GM21515 (cell line): ENCODE results near the gene ZNF226.
A peak's percentile ranks its signal among the peaks of the same experiment; 100 is the strongest.
"Not testable (repeated sequence)": the region's sequence is repeated elsewhere in the genome, so short reads cannot be mapped to it uniquely, and the experiment has no call there.

Source experiments
- ATAC-seq: cut with Tn5 transposase; IDR thresholded peaks from one replicate; pipeline ENCODE4 v1.9.1; 2021; ENCODE audit not compliant: unreplicated experiment

ZNF226 gene

DNA sequence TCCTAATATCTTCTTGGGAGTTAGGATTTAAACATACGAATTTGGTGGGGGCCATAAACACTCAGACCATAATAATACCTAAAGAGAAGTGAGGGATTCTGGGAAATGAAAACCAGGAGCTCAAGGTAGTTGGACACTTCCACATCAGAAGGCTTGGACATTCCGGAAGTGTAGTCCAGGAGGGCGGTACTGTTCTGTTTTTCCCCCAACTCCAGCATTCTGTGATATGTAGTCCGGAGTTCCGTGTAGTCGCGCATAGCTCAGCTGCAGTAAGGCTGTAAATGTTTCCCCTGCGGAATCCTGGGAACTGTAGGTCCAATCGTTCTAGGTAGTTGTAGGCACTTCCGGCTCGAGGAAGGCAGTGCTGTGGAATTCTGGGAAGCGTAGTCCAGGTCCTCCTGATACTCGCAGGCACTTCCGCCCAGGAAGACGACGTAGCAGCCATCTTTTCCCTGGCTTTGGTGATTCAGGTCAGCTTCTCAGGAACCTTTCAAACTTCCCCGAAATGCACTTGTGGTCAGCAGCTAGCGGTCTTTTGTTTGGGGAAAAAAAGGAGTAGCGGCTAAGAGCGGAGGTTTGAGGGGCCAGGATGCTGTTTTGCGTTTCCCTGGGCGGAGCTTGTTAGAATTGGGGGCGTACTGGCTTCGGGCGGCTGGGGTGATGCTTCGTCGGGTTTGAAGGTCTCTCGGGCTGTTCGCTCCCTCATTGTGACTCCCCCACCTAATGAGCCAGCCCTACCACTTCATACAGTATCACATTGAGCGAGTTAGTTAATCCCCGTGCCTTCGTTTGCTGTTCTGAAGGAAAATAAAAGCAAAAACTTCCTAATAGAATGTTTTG lies at the start of gene ZNF226:
Gene ZNF226 (plus strand): TSS at position 428 of the 840 bp plus-strand sequence. CDS start 4,981 bp downstream, outside the sequence.
- peak; percentile 84 for ATAC-seq

DNA sequence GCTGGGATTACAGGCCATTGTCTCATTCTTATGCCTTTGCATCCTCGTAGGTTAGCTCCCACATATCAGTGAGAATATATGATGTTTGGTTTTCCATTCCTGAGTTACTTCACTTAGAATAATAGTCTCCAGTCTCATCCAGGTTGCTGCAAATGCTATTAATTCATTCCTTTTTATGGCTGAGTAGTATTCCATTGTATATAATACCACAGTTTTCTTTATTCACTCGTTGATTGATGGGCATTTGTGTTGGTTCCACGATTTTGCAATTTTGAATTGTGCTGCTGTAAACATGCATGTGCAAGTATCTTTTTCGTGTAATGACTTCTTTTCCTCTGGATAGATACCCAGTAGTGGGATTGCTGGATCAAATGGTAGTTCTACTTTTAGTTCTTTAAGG lies 43.7 kb upstream of the ZNF226 start:
- not testable (repeated sequence) for ATAC-seq

DNA sequence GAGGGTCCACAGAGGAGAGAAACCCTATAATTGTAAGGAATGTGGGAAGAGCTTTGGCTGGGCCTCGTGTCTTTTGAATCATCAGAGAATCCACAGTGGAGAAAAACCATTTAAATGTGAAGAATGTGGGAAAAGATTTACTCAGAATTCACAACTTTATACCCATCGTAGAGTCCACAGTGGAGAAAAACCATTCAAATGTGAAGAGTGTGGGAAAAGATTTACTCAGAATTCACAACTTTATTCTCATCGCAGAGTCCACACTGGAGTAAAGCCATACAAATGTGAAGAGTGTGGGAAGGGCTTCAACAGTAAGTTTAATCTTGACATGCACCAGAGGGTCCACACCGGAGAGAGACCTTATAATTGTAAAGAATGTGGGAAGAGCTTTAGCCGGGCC lies 32.9 kb upstream of the ZNF226 start:
- ATAC-seq, result no peak

DNA sequence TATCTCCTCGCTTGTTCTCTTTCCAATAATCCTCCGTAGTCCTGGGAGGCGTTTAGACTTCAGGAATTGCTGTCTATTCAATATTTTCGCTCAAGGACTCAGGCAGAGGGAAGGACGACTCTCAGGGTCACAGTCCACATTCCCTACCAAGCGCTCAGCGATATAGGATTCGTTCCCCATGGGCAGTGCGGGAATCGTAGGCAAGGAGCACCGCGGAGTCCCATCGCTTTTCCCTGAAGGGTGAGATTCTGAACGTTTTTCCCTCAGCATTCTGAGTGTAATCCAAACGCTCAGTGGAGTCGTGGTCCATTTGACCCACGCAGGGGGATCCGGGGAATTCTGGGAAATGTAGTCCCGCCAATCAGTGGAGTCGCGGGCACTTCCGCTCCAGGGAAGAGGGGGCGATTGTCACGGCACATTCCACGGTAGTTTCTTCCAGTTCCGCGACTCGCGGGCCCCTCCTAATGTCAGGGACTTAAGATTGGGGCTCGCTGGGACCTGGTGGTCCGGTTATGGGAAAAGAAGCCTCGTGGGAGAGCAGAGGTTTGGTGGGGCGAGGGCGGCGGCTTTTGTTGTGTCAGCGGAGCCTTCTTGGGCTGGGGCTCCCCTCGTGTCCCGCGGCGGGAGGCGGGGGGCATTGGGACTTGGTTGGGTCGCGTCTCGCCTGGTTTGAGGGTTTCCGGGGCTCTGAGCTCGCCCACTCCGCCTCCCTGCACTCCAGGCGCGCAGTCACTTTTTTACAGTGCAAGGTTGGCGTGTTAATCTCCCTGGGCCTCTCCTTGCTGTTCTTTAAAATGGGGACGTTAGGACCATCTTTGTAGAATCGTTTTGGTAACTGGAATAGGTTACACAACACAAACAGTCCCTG lies 23.5 kb upstream of the ZNF226 start, which contains the start of gene ZNF234:
Gene ZNF234 (plus strand): TSS at position 364 of the 868 bp plus-strand sequence. CDS start 3,079 bp downstream, outside the sequence.
- peak; percentile 63 for ATAC-seq

DNA sequence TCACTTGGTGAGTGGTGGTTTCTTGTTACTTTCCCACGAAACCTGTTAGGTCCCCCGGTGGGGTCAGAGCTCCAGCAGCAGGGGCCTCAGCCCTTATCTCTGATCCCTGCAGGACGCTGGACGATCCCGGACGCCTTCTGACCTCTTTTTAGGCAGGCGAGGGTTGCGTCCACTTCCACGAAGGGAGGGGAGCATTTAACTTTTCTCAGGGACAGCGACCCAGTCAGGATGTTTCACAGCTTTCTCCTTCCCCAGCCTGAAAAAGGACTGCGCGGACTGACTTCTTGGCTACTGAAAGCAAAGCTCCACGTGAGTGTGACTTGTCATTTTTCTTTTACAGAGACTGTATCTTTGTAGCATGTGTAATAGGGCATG lies 22.9 kb upstream of the ZNF226 start:
- peak; percentile 9 for ATAC-seq

DNA sequence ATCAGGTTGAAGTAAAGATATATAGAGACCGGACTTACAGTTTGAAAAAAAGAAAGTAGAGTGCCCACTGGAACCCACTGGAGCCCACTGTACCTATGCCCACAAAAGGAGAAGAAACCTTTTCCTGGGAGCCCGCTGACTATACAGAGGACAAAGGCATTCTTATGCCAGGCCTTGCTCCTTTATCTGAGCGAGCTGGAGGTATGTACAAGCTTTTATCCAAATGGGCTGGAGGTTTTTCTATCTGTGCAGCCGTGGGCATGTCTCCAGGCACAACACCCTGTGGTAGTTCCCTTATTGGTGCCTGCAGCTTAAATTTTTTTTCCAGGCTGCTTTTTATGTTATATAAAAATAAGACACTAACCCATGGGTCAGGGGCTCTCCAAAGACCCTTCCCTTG lies 15.1 kb upstream of the ZNF226 start:
- ATAC-seq, result no peak

DNA sequence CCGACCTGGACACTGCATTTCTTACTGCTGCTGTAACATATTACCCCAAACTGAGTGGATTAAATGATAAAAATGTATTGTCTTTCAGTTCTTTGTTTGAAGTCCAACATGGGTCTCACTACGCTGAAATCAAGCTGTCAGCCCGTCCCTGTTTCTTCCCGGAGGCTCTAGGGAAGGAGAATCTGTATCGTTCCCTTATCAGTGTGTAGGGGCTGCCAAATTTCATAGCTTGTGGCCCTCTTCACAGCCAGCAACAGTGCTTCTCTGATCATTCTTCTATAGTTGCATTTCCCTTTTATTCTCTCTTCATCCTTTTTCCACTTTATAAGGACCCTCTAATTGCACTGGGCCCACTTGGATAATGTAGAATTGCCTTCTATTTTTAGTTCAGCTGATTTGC lies 13.4 kb upstream of the ZNF226 start:
- no peak for ATAC-seq

DNA sequence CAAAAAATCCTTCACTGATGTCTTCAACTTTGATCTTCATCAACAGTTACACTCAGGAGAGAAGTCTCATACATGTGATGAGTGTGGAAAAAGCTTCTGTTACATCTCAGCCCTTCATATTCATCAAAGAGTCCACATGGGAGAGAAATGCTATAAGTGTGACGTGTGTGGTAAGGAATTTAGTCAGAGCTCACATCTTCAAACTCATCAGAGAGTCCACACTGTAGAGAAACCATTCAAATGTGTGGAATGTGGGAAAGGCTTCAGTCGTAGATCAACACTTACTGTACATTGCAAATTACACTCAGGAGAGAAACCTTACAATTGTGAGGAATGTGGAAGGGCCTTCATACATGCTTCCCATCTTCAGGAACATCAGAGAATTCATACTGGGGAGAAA lies 8.4 kb upstream of the ZNF226 start:
- no peak for ATAC-seq

DNA sequence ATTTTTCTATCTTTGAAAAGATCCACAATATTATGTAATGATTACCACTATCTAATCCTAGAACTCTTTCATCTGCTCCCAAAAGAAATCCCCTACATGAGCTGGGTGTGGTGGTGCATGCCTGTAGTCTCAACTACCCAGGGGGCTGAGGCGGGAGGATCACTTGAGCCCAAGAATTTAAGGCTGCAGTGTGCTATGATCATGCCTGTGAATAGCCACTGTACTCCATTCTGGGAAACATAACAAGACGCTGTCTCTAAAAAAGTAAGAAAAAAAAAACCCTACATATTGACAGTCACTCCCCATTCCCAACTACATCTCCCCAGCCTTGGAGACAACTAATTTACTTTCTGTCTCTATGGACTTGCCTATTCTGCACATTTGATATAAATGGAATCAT lies 1.1 kb upstream of the ZNF226 start:
- no peak for ATAC-seq

DNA sequence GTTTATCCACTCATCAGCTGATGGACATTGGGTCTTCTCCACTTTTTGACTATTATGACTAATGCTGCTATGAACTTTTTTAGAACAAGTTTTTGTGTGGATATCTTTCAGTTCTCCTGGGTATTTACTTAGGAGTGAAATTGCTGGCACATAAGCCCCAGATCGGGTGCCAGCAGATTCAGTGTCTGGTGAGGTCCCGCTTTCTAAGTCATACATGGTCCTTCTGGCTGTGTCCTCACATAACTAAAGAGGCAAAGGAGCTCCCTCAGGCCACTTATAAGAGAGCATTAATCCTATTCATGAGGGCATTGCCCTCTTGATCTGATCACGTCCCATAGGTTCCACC lies 600 bp upstream of the ZNF226 start:
- no peak for ATAC-seq

DNA sequence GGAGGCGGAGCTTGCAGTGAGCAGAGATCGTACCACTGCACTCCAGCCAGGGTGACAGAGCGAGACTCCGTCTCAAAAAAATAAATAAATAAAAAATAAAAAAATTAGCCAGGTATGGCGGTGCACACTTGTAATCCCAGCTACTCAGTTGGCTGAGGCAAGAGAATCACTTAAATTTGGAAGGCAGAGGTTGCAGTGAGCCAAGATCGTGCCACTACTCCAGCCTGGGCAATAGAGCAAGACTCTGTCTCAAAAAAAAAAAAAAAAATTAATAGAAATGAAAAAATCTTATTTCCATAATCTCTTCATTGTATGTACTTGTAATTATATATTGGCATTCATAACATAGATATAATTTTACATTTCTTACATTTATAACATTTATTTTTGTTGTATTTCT lies 5.8 kb downstream of the ZNF226 start:
- ATAC-seq, result not testable (repeated sequence)

DNA sequence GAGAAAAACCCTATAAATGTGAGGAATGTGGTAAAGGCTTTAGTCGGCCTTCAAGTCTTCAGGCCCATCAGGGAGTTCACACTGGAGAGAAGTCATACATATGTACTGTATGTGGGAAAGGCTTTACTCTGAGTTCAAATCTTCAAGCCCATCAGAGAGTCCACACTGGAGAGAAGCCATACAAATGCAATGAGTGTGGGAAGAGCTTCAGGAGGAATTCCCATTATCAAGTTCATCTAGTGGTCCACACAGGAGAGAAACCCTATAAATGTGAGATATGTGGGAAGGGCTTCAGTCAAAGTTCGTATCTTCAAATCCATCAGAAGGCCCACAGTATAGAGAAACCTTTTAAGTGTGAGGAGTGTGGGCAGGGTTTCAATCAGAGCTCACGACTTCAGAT lies 11.7 kb downstream of the ZNF226 start:
- no peak for ATAC-seq

DNA sequence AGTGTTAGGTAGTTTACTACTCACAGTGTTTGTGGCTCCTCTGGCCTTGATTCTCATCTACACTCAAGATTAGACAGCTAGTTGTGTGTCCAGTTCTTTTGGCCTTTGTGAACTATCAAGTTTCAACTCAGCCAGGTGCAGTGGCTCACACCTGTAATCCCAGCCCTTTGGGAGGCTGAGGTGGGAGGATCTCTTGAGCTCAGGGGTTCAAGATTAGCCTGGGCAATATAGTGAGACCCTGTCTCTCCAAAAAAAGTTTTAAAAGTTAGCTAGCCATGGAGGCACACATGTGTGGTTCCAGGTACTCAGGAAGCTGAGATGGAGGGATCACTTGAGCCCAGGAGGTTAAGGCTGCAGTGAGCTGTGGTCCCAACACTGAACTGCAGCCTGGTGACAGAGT lies 16.1 kb downstream of the ZNF226 start:
- no peak for ATAC-seq

DNA sequence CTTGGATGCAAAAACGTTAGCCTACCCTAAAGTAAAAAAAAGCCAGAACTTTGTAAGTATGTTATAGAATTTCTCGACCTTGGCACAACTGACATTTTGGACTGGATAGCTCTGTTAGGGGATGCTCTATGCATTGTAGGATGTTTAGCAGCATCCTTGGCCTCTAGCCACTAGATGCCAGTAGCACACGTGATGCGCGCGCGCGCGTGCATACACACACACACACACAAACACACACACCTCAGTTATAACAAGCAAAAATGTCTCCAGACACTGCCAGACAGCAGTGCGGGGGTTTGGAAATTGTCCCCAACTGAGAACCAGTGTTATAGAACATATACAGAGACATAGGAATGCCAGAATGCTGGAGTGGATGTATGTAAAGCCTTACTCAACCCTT lies 17.2 kb downstream of the ZNF226 start:
- no peak for ATAC-seq

DNA sequence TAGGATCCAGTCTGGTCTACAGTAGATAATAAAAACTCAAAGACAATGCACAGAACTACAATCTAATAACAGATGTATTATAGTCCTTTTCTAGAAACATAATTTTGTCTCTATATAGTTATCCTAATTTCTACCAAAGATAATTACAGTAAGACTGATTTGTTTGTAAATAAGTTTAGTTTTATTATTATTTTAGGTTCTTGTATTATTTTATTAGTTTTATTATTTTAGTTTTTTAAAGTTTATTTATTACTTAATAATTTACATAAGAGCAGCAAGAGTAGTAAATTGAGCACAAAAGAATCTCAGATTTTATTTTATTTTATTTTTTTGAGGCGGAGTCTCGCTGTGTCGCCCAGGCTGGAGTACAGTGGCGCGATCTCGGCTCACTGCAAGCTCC lies 25.1 kb downstream of the ZNF226 start:
- ATAC-seq, result no peak

DNA sequence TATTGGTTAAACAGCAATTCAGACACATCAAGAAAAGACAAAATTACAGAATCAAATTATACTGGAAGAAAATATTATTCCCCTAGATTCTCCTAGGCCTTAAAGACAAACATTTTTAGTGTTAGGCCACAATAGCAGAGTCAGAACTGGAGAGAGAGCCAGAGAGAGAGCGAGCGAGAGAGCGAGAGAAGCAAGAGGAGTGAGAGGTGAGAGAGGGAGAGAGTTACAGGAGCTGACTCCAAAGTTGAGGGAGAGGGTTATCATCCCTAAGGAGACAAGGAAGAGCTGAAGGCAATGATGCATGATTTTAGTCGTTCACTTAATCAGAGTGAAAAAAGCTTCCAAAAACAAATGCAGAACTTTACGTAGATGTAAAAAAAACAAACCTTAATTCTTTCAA lies 27.2 kb downstream of the ZNF226 start:
- no peak for ATAC-seq

DNA sequence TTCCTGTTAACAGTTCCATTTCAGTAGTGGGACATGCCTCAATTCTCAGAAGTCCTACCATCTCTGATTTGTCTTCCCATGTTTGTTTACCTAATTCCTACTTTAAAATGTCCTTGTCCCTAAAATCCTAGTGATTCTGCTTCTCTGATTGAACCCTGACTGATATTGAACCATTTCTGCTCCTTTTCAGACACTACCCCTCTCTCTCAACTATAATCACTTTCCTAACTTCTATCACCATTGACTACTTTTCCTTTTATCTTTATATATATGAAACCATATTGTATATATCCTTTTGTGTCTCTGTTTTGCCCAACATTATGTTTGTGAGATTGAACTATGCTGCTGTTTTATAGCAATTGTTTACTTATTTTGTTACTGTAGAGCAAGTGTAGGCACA lies 31.9 kb downstream of the ZNF226 start:
- ATAC-seq, result no peak

DNA sequence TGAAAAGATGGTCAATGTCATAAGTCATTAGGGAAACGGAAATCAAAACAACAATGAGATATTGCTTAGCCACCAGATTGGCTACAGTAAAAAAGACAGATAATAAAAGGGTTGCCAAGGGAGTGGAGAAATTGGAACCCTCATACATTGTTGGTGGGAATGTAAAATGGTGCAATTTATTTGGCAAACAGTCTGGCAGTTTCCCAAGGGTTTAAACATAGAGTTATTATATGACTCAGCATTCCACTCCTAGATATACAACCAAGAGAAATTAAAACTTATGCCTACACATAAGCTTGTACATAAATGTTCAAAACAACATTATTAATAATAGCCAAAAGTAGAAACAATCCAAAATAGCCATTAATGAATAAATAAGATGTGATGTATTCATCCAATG lies 37.6 kb downstream of the ZNF226 start:
- ATAC-seq, result no peak

DNA sequence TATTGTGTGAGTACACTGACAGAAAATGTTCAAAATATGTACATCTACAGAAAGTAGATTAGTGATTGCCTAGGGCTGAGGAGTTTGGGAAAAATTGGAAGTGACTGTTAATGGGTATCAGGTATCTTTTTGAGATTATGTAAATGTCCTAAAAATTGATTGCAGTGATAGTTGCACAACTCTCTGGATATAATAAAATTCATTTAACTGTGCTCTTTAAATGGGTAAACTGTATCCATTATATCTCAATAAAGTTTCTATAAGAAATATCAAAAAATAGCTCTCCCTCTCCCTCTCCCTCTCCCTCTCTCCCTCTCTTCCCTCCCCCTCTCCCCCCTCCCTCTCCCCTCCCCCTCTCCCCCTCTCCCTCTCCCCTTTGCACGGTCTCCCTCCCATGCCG lies 38.1 kb downstream of the ZNF226 start:
- no peak for ATAC-seq

DNA sequence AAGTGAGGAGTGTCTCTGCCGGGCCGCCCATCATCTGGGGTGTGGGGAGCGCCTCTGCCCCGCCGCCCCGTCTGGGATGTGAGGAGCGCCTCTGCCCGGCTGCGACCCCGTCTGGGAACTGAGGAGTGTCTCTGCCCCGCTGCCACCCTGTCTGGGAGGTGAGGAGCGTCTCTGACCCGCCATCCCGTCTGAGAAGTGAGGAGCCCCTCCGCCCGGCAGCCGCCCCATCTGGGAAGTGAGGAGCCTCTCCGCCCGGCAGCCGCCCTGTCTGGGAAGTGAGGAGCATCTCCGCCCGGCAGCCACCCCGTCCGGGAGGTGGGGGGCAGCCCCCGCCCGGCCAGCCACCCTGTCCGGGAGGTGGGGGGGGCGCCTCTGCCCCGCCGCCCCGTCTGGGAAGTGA lies 39.0 kb downstream of the ZNF226 start:
- not testable (repeated sequence) for ATAC-seq

DNA sequence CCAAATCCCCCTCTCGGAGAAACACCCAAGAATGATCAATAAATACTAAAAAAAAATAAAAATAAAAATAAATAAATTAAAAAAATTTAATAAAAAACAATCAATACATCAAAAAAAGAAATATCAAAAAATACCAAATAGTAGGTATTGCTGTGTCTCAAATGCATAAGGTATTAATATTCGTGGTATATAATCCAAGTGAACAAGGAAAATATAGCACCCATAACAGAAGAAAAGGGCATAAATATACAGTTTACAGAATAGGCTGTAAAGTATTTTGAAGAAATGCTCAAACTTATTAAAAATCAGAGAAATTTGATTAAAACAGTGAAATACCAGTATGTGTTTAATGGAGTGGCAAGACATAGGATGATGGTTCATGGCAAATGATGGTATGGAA lies 39.9 kb downstream of the ZNF226 start:
- ATAC-seq, result no peak

DNA sequence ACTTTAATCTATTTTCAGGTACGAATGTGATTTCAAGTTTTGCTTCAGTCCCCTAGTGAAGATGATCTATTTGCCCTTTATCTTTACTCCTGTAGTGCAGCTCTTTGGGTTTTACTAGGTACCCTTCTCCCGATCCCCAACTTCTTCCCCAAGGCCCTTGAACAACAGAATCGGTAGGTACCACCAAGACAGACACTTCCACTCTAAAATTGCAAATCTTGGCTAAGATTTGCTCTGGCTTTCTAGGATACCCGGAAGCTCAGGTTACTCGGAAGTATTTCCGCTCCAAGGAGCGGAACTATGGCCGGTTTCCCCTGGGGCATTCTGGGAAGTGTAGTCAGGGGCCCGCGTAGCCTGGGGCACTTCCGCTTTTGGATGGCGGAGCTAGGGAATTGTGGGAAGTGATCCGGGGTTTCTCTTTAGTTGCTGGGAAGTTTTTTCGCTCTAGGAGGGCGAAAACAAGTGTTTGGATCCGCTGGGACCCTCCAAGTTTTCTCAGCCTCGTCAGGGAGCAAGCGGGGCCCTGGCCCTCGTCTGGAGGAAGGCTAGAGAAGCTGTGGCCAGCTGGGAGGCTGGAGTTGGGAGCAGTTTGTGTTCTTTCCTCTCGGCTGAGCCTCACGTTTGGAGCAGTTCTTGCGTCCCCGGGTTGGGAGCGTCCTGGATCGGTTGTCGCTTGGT lies 42.4 kb downstream of the ZNF226 start:
- ATAC-seq, result peak; percentile 92
